GM10266 (cell line): ENCODE results near the gene LGMN.

Experiments
- DNase-seq: peaks from one replicate; pipeline ENCODE4 v3.0.0; 2012; ENCODE audit errors: extremely low spot score
- TF ChIP-seq, protein P1 (sequence below): IDR thresholded peaks from 2 replicates; pipeline ENCODE4 v1.5.1; 2012; ENCODE audit warnings: mild to moderate bottlenecking, low read depth; ENCODE audit not compliant: control insufficient read depth, insufficient read depth; ENCODE audit errors: missing control alignments

LGMN gene

GRCh38 chr14:92670643-92671366 is 77.6 kb downstream of the LGMN start:
- DNase-seq, result no peak
- TF ChIP-seq, protein P1, sequence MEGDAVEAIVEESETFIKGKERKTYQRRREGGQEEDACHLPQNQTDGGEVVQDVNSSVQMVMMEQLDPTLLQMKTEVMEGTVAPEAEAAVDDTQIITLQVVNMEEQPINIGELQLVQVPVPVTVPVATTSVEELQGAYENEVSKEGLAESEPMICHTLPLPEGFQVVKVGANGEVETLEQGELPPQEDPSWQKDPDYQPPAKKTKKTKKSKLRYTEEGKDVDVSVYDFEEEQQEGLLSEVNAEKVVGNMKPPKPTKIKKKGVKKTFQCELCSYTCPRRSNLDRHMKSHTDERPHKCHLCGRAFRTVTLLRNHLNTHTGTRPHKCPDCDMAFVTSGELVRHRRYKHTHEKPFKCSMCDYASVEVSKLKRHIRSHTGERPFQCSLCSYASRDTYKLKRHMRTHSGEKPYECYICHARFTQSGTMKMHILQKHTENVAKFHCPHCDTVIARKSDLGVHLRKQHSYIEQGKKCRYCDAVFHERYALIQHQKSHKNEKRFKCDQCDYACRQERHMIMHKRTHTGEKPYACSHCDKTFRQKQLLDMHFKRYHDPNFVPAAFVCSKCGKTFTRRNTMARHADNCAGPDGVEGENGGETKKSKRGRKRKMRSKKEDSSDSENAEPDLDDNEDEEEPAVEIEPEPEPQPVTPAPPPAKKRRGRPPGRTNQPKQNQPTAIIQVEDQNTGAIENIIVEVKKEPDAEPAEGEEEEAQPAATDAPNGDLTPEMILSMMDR, result no peak

DNA sequence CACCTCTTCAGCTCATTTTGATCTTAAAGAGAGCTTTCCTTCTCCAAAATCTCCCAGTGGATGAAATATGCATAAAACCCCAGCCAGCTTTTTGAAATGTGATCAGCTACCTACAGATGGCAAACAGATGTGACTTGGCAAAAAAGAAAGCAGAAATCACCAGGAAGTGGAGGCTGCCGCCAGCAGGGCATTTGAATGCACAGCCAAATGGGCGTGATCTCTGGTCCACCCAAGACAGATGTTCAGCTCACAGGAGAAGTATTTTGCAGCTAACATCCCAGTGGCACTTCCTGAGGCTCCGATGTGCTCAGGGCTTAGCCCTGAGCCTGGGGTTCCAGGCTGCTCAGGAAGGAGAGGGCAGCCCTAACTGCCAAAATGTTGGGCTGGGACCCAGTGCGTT is 78.3 kb downstream of the LGMN start:
- TF ChIP-seq, protein P1, result peak; percentile 20
- DNase-seq, result no peak

DNA sequence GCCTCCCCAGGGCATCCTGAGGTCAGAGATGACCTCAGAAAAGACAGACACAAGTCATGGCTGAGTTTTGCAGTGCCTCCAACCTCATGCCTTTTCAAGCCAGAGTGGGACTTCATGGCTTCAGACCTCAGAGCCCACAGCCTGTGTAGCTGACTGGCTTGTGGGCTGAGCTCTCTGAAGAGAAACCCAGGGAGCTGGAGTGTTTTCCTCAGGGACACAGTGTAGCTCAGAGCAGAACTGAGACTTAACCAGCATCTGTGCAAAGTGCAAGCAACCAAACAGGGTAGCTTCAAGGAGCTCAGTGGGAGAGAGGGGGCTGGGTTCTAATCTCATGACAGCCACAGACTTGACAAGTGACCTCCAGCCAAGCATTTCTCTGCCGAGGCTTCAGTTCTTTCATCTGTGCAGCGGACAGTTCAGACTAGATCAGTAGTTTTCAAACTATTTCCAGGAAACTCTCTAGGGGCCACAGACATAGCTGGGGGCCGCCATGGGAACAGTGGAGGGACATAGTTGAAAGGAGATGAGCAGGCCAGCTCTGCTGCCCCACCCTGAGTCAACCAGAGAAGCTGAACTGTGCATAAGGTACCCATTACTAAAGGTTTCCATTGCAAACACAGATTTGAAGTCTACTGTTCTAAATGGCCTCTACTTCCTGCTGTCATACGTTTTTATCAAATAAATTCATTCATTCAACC is 80.0 kb downstream of the LGMN start:
- TF ChIP-seq, protein P1, result no peak

GRCh38 chr14:92666251-92666650 is 82.2 kb downstream of the LGMN start:
- TF ChIP-seq, protein P1, result no peak
- no peak for DNase-seq

More for the DNA sequence above, 80.0 kb downstream of the LGMN start:
- no peak for DNase-seq

DNA sequence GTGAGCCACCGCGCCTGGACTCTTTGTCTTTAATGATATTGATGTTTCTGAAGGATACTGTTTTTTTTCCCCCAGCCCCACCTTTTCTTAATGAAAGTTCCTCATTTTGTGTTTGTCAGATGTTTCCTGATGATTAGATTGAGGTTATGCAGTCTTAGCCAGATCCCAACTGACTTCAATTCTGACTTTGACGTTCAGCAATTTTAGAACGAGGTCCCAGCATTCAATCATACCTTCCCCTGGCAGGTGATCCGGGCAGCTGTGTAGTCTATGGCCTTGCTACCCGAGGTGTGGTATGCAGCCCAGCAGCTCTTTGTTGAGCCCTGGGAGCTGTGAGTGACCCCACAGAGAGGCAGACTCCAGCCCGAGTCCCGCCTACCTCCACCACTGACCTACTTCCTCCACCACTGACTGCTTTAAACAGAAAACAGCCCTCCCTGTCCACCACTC is 82.7 kb downstream of the LGMN start:
- TF ChIP-seq, protein P1, result no peak
- DNase-seq, result no peak

- DNase-seq, result no peak
- TF ChIP-seq, protein P1, result no peak
These were observed 85.4 kb downstream of the LGMN start for GRCh38 chr14:92663049-92663448.

- TF ChIP-seq, protein P1, result no peak
- no peak for DNase-seq
These were observed 87.9 kb downstream of the LGMN start for GRCh38 chr14:92660571-92660970.
